ENCODE results near the gene GMDS.

The GMDS gene

GRCh38 chr6:1871724-1872315 lies 373.6 kb downstream of the GMDS start:
- H3K4me1 ChIP-seq (ENCODE audit: insufficient read depth, low read length): no peaks in the 10 kb centered on the region

GRCh38 chr6:1870932-1871331 lies 374.5 kb downstream of the GMDS start:
- Histone ChIP-seq H3K4me2 (ENCODE audit: insufficient read depth, low read length) (no peak overlapping the region), H3K4me3 (ENCODE audit: low read depth in 1 of 2, low read length in 2 of 2) (no peak overlapping the region), H3K79me2 (ENCODE audit: insufficient read depth, low read length) (no peaks in the 10 kb centered on the region), H4K20me1 (ENCODE audit: insufficient read depth, low read length) (no peaks in the 10 kb centered on the region), H3K27me3 (ENCODE audit: insufficient read depth, low read length, poor library complexity) (no peaks in the 10 kb centered on the region), H3K27ac (ENCODE audit: low read length) (no peak overlapping the region), H3K36me3 (ENCODE audit: insufficient read depth, low read length) (no peaks in the 10 kb centered on the region), H3K4me1 (ENCODE audit: insufficient read depth, low read length) (no peaks in the 10 kb centered on the region), H3K9me3 (ENCODE audit: insufficient read depth, low read length, severe bottlenecking) (no peaks in the 10 kb centered on the region), H2AFZ (ENCODE audit: low read depth, low read length) (no peak overlapping the region), H3K9ac (ENCODE audit: low read depth, low read length) (no peak overlapping the region)
- DNase-seq (no peak), ATAC-seq (ENCODE audit: insufficient read depth, low read depth) (no peak)
- TF ChIP-seq EZH2 (IDR thresholded peaks at IDR 0.05; ENCODE audit: borderline replicate concordance, low read depth, low read length, severe bottlenecking): no peak
- TF ChIP-seq CTCF (IDR thresholded peaks at IDR 0.05; ENCODE audit: borderline replicate concordance, extremely low read depth, low read length, poor library complexity, severe bottlenecking): no peak

More at GRCh38 chr6:1871724-1872315, 373.6 kb downstream of the GMDS start:
- Histone ChIP-seq H3K9me3 (ENCODE audit: insufficient read depth, low read length, severe bottlenecking) (no peaks in the 10 kb centered on the region), H3K27ac (ENCODE audit: low read length) (no peak overlapping the region), H3K27me3 (ENCODE audit: insufficient read depth, low read length, poor library complexity) (no peaks in the 10 kb centered on the region), H3K4me3 (ENCODE audit: low read depth in 1 of 2, low read length in 2 of 2) (no peak overlapping the region), H2AFZ (ENCODE audit: low read depth, low read length) (no peak overlapping the region), H3K9ac (ENCODE audit: low read depth, low read length) (no peak overlapping the region), H3K79me2 (ENCODE audit: insufficient read depth, low read length) (no peaks in the 10 kb centered on the region), H3K36me3 (ENCODE audit: insufficient read depth, low read length) (no peaks in the 10 kb centered on the region), H3K4me2 (ENCODE audit: insufficient read depth, low read length) (no peak overlapping the region), H4K20me1 (ENCODE audit: insufficient read depth, low read length) (no peaks in the 10 kb centered on the region)
- ATAC-seq (ENCODE audit: insufficient read depth, low read depth) (no peak), DNase-seq (no peak)
- TF ChIP-seq CTCF (IDR thresholded peaks at IDR 0.05; ENCODE audit: borderline replicate concordance, extremely low read depth, low read length, poor library complexity, severe bottlenecking) (no peak), EZH2 (IDR thresholded peaks at IDR 0.05; ENCODE audit: borderline replicate concordance, low read depth, low read length, severe bottlenecking) (no peak)

- H3K27me3 ChIP-seq (ENCODE audit: insufficient read depth, low read length, poor library complexity): no peaks in the 10 kb centered on the region
- no peaks in the 10 kb centered on the region for H4K20me1 ChIP-seq (ENCODE audit: insufficient read depth, low read length)
- no peak overlapping the region for H3K4me3 ChIP-seq (ENCODE audit: low read depth in 1 of 2, low read length in 2 of 2)
- H3K9ac ChIP-seq (ENCODE audit: low read depth, low read length): no peak overlapping the region
- no peaks in the 10 kb centered on the region for H3K4me1 ChIP-seq (ENCODE audit: insufficient read depth, low read length)
- ATAC-seq (ENCODE audit: insufficient read depth, low read depth) (peak; percentile 47; the same call in 2 of the 3 replicates), DNase-seq (no peak)
- H3K79me2 ChIP-seq (ENCODE audit: insufficient read depth, low read length): no peaks in the 10 kb centered on the region
- TF ChIP-seq EZH2 (IDR thresholded peaks at IDR 0.05; ENCODE audit: borderline replicate concordance, low read depth, low read length, severe bottlenecking) (no peak), CTCF (IDR thresholded peaks at IDR 0.05; ENCODE audit: borderline replicate concordance, extremely low read depth, low read length, poor library complexity, severe bottlenecking) (no peak)
- H3K27ac ChIP-seq (ENCODE audit: low read length): no peak overlapping the region
- no peaks in the 10 kb centered on the region for H3K36me3 ChIP-seq (ENCODE audit: insufficient read depth, low read length)
- H2AFZ ChIP-seq (ENCODE audit: low read depth, low read length): no peak overlapping the region
- no peak overlapping the region for H3K4me2 ChIP-seq (ENCODE audit: insufficient read depth, low read length)
- no peaks in the 10 kb centered on the region for H3K9me3 ChIP-seq (ENCODE audit: insufficient read depth, low read length, severe bottlenecking)
Measured at GRCh38 chr6:1870251-1870650, 375.2 kb downstream of the GMDS start.

Measured in DND-41 (cell line).